IPS-NIHi11 (cell line): ENCODE data around the gene FSTL4.

Source experiments
- DNase-seq: peaks from one replicate; pipeline ENCODE4 v3.0.0; 2012; ENCODE audit warnings: mixed read lengths, low spot score

The FSTL4 gene

DNA sequence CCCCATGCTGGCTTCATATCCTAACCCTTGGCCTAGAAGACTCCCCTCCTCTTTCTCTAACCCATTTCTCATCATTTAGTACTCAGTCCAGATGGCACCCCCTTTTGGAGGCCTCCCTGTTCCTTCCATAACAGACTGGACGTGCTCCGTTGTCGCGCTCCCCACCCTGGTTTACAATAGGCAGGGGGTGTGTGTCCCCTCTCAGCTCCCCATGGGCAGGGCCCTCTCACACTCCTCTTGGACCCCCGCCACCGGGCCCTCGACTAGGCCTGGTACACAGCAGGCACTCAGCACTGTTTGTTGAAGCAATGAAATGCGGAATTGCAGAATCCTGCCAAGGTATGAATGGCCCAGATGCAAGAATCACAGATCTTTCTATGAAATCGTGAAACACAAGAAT, 227.4 kb downstream of the FSTL4 start:
- no peak for DNase-seq

DNA sequence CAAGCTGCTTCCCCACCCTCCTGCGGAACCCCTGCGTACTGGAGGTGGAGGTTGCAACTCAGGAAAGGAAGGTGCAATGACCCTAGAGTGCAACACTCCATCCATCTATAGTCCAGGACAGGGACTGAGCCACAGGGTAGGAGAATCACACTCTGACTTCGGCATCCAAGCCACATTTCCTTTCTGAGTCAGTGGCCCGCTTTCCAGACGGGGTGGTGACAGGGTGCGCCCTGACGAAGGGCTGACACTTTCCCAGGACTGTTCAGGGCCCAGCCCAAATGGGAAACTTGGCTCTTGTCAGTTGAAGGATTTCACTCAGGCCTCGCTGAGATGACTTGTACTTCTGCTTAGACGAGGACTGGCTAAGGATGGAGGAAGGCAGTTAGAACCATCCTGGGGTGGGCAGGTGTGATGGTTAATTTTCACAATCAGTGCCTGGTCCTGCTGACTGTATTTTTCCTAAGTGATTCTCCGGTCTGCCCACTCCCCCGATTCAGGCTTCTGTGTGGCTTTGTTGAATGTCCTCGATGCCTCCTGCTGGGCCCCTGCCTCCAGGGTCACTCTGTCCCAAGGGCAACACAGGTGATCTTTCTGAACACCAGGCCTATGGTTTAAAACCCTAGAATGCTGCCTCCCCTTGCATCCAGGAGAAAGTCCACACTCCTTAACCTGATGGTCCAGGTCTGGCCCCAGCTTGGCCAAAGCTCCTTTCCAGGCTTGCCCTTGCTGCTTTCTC, 228.1 kb downstream of the FSTL4 start:
- no peak for DNase-seq

DNA sequence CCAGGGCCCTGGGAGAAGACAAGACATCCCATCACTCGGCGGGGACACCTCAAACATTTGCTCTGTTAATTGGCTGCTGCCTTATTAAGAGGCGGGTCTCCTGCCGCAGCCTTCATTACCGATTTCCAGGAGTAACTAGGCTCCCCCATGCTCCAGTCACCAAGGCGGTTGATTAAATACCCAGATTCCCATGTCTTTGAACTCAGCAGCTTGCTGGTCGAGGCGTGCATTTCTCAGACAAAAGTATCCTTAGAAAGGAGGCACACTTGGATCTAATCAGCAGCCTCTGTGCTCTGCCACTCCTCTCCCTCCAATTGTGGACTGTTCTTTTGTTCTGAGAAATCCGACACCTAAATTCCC, 228.8 kb downstream of the FSTL4 start:
- DNase-seq, result no peak

DNA sequence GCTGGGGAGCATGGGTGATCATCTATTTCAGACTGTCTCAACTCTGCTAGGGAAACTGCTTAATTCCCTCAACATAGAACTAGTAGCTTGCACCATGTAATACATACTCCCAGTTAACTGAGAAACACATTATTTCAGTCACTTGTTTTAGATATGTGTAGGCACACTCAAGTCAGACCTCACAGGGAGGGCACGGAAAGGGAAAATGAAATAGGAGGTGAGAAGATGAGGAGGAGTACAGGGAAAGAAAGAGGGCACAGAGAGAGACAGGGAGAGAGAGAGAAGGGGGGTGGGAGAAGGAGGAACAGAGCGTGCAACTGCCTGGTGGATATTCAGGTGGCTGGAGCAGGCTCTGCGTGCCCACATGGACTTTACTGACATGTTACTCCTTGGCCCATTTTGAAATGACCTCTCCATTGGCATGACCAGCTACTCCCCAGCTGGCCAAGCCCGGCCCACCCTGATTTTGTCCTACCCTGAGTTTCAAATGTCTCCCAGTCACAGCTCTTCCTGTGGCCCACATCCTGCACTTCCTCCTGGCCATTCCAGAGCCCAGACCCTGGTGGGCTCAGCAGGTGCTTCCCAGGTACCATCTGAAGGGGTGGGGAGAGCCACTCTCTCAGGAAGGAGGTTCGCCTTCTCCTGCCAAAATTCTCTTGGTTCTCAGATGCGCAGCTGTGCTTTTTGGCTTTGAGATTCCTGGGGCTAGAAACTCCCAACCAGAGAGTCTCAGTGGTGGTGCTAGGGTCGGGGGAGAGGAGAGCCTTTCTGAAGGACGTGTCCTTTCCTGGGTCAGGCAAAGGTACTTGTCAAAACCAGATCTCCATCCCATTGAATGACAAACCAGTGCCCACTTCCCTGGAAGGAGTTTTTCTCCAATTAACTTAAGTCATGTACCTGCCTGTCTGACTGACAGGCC, 229.4 kb downstream of the FSTL4 start:
- no peak for DNase-seq

DNA sequence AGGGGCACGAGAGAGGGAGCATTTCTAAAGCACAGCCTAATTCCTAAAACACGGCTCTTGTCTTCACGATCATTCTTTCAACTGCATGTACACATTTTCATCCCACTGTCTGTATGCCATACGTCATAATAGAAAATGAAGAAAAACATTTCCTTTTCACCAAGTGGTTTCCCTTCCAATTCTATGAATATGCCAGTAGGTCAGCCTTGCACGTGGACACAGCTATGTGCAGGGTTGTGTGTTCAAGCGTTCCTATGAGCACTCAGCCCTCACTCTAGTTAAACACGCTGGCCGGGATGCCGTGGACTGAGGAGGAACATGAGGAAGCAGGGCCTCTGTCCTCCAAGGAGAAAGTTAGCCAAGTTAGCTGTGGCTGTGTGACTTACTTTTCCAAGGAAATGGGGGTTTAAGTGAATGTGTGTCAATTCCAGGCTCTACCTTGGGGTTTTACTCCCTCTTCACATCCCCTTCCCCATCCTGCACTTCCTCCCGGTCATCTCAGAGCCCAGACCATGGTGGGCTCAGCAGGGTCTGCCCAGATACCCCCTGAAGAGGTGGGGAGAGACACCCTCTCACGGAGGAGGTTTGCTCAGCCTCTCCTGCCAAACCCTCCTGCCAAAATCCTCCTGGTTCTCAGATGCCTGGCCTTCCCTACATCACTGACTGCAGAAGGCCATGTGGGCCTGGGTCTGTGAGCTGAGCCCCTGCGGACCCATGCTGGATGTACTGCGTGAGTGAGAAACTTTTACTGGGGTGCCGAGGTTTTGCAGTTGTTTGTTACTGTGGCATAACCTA, 230.6 kb downstream of the FSTL4 start:
- no peak for DNase-seq

DNA sequence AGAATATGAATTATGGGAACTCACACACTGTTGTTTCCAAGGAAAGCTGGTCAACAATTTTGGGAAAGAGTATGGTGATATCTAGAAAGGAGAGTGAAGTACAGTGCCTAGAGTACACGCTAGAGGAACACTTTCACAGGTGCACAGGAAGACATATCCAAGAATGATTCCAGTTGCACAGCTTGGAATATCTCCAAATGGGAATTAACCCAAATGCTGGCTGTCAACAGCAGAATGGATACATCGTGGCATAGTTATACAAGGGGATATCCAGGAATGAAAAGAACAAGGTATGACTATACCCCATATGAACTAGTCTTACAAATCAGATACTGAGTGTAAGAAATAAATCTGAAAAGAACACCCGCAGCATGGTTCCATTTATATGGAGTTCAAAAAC, 231.3 kb downstream of the FSTL4 start:
- no peak for DNase-seq

DNA sequence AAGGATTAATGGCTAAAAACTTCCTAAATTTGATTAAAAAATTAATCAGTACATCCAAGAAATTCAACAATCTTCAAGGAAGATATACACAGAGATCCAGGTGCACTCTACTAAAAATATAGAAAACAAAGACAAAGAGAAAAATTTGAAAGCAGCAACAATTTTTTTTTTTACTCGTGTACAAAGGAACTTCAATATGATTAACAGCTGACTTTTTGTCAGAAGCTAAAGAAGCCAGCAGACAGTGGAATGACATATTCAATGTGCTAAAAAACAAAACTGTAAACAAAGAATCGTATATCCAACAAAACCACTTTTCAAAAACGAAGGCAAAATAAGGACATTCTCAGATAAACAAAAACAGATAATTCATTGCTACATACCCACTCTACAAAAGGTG, 234.6 kb downstream of the FSTL4 start:
- no peak for DNase-seq

DNA sequence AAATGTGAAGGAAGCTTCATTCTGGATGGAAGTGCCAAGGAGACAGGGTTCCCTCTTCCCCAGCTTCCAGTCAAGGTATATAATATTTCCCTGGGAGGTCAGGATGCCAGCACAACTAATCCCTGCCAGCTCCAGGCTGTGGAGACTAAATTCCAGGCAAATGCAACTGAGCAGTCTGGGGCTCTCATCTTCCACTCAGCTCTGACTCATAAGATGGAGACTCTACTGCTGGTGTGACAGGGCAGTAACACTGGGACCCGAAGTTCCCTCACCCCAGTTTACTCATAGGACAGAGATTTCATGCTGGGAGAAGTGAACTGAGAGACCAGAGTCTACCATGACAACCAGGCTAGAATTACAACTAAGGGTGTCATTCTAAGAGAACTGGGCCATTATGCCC, 235.4 kb downstream of the FSTL4 start:
- DNase-seq, result no peak

DNA sequence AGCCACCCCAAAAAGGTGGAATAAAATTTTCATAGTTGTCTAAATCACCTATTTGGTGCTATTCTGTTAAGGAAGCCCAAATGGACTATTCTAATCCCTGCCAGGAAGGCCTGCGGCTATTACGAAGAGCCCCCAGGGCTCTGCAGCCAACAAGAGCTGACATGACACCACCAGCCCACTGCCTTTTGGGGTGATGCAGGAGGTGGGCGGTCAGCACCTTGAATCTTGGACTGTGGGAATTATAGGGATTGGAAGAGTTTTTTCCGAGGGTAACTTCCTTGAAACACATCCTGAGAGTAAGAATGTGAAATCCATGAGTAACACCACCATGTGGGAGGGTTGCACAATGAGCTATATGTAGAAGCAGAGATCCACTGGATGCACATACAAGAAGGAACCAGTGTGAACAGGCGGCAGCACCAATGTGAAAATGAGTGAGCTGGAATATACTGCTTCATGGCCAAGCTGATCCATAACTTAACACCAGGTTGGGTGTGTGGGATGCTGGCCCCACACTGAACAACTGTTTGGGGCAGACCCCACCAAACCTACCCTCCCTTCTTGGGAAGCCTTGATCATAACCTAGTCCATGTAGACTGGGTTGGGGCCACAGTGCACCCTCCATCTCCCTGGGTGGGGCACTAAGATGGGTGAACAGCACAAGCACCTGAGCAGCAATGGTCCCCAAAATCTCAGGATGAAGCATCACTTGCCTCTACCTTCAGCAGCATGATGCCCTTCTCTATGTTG, 239.0 kb downstream of the FSTL4 start:
- DNase-seq, result no peak

DNA sequence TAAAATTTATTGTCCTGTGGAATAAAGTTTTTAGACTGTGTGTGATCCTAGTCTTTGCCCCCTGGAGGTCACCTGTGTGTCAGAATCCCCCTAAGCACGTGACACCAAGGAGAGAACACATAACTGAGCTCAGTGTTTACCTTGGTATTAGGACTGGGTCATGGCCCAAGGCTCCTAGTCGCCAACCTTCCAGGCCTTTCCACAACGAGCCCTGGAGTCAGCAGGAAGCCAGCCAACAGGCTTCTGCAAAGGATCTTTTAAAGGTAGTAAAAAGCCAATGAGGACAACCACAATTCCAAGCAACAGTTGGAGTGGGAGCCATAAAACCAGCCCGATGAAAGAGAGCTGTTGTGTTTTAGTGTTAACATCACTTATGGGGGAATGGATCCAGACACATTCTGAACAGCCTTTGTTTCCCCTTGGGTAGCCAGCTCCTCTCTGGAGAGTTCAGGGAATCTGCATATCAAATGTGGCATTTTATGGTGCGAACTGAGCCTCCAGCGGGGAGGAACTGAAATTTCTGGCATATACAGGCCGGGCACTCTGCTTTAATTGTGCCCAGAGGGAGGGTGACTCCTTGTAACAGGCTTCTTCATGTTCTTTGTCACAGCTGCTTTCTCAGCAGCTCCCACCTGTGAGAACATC, 239.9 kb downstream of the FSTL4 start:
- DNase-seq, result no peak

DNA sequence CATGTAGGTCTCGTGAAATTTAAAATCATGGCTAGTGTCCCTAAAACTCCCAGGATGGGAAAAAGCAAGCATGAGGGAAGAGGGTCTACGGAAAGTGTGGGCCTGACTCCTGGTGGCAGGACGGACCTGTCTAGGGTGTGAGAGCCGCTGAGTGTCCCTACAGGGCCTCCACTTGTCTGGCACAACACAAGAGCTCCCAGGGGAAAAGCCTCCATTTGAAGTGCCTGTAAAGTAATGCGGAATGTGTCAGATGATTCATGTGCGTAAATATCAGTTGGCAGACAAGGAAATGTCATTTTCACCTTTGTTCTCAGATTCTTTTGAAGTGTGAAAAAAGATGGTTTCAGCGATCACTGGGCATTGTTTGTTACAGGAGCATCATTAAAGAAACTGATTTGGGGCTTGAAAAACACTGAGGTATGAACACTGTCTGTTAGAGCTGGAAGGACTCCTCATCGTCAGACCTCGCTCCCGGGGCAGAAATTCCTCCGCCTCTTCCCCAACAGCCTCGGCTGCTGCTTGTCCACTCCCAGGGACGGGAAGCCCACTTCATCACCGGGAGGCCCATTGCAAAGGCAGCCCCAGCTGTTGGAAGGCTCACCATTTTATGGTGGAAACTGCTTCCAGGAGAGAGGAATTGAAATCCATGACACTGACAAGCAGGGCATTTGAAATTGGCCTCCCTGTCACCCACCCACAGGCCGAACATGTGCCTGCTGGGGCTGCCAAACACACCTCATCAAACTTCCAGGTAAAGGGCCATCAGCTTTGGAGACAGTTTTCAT, 240.8 kb downstream of the FSTL4 start:
- no peak for DNase-seq

DNA sequence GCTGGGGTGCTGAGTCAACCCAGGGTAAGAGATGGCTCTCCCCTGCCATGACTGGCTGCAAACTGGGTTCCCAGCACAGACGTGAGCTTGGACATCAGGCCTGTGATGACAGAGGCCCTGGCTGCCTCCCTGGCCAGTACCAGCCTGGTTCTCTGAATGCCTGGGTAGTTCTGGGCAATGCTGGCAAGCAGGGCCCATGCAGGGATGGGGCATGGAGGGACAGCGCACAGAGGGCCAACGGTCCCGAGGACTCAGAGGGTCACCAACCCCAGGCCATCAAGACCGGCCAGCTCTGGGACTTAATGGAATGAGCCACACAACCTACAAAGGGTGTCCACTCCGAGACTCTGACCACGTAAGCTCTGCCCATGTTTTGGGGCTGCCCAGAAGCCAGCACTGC, 241.4 kb downstream of the FSTL4 start:
- no peak for DNase-seq

DNA sequence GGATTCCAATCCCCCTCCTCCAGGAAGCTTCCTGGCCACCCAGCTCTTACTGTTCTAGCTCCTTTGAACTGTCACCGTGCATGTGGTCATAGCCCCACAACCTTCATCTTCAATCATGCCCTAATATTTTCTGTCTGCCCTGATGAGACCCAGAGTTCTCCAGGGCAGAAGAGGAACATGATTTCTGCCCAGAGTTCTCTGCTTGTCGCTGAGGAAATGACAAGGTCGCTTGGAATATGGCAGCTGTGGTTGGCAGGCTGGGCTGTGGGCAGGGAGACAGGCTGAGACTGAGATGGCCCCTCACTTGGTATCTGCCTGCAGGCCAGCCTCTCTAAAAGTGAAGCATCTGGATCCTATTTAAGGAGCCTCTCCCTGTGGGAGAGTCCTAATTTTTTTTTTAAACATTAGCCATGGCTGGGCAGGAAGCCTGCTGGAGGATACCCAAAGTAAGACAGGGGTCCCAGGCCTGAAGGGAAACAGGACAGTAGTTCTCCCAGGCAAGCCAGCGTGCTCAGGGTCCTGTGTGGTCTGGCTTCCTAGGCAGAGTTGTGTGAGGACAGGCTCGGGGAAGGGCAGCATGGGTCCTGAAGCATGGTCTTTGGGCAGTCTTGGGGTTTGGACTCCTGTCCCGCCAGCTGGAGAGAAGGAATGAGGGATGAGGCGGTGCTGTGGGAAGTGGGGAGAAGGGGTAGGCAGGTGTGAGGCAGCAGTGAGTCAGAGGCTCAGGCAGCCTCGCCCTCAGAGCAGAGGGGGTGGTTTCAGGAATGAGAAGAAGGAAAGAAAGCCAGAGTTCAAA, 242.1 kb downstream of the FSTL4 start:
- no peak for DNase-seq

DNA sequence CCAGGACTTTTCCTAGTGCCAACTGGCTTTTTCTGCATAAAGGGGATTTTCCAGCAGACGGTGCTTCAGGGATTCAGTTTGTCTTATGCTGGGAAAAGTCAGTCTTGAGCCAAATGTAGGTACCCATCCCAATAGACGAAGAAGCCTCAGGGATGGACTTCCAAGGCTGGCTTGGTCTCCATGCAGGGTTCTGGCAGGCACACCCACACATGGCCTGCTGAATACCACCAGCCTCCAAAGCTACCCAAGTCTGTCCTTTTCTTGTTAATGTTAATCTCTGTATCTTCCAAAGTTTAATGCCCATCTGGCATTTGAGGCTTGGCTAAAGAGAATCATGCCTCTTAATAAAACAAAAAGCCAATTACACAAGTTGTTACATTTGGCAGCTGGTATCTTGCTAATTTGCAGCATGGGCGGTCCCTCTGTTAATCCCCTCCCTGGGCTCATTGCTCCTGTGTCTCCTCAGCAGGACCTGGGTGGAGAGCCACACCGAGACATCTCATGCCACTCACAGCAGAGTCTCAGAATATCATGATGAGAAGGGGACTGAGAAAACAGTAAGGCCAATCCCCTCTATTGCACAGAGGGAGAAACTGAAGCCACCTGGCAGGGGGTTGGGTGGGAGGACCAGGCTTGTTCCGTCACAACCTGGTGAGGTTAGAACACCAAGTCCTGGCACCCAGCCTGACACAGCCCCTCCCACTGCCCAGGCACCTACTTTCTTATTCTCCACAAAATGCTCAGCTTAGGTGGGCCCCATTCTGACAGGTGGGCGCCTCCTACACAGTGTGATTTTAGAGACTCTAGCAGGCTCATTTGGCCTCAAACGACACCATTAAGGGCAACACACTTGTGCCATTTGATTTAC, 243.2 kb downstream of the FSTL4 start:
- no peak for DNase-seq

DNA sequence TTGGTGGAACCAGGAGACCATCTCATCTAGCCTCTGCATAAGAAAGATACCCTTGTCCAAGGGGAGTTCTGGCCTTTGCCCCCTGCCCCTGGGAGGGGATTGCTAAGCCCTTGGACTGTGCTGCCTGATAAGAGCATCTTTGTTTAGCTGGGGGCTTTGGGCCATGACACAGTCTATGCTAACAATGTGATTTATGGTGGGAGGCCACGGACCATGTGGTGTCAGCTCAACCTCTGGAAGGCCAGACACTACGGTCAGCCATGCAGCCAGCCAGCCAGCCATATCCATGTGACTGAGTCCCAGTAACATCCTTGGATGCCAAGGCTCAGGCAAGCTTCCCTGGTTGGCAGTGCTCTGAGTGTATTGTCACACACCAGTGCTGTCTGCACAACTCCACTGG, 244.4 kb downstream of the FSTL4 start:
- DNase-seq, result no peak

DNA sequence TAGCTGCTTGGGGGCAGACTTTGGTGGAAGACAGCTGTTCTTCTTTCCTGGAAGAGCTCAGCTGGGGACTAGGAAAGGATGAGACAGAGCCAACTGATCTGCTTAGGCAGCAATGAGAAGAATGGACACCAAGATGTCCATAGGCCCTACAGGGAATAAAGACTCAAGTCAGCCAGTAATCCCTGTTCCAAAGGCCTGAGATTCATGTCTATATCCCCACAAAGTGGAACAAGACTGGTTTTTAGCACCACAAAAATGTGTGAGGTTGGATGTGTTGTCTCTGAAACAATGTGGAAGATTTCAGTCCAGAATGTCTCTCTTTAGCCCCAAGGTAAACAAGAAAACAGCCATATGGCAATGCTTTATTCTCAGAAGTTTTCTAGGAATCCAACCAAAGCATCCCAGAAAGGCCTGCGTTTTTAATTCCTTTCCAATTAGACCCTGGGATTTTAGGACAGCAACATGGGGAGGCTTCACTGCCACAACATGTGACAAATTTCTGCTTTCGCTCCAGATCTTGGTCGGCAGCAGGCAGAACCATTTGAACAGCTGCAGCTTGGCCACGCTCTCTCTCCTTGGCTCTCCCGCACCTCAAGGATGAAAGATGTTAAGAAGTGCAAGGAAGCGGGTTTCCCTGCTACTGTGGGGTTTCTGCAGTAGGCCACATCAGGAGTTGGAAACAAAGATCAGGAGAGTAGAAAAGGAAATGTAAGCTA, 245.1 kb downstream of the FSTL4 start:
- no peak for DNase-seq

DNA sequence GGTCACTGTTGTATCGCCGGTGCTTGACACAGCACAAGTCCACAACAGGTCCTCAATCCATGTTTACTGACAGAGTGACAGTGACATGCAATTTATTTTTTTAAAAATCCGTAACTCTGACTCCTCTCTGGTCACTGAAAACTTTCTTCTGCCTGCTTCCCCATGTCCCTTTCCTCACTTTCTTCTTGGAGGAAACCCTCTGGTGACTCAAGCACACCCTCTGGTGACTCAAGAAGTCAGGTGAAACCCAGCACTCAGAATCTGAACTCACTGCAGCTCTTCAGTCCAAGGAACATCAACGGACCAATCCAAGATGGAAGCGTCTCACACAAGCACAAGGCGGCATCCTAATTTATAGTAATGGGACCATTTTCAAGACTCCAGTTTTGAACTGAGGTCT, 245.9 kb downstream of the FSTL4 start:
- no peak for DNase-seq

DNA sequence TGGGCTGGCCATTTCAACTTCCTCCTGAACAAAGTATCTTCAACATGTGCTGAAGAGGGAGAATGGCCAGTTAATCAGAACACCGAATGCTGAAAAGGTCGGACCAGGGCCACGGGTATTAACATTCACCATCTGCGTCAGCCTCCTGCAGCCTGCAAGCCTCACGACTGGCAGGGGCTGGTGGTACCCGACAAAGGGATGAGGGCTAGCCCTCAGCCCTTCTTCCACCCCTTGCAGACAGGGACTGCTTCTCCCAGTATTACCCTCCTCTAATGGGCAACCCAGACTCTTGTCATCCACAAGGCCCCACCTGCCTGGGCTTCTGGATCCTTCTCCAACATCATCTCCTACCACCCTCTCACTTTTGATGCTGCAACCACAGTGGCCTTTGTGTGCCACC, 246.6 kb downstream of the FSTL4 start:
- DNase-seq, result no peak
